Activated CD4-positive, alpha-beta T cell treated with anti-CD3 and anti-CD28 coated beads, Interleukin-2, amount 50 U/mL, for 24 hours (primary cell): ENCODE data around the gene BANP.
"Not testable (repeated sequence)": the region's sequence is repeated elsewhere in the genome, so short reads cannot be mapped to it uniquely, and the experiment has no call there.

ENCODE experiments used
- DNase-seq, 2 donors: peaks; one replicate each; pipeline ENCODE4 v3.0.0-alpha.2; 2020; ENCODE audit warnings: low read depth in 1 of 2, low spot score in 1 of 2

BANP gene

GRCh38 chr16:88045361-88045760 lies 94.1 kb downstream of the BANP start:
- not testable (repeated sequence) for DNase-seq

- DNase-seq: no peak
Observed at GRCh38 chr16:88045820-88046303, 94.6 kb downstream of the BANP start.

- DNase-seq: no peak
Observed at GRCh38 chr16:88047462-88047861, 96.2 kb downstream of the BANP start.

- no peak for DNase-seq
Observed at GRCh38 chr16:88048985-88049384, 97.8 kb downstream of the BANP start.

GRCh38 chr16:88049561-88050545 lies 98.6 kb downstream of the BANP start:
- DNase-seq: no peak

- no peak for DNase-seq
Observed at GRCh38 chr16:88050952-88051660, 99.9 kb downstream of the BANP start.

- no peak for DNase-seq
Observed at GRCh38 chr16:88052661-88053060, 101.4 kb downstream of the BANP start.

- not testable (repeated sequence) for DNase-seq
Observed at GRCh38 chr16:88053479-88053878, 102.2 kb downstream of the BANP start.

- no peak for DNase-seq
Observed at GRCh38 chr16:88055356-88055755, 104.1 kb downstream of the BANP start.

GRCh38 chr16:88056212-88056611 lies 105.0 kb downstream of the BANP start:
- no peak for DNase-seq

- no peak for DNase-seq
Observed at GRCh38 chr16:88057656-88058055, 106.4 kb downstream of the BANP start.

GRCh38 chr16:88058136-88058535 lies 106.9 kb downstream of the BANP start:
- DNase-seq: no peak

- DNase-seq: no peak
Observed at GRCh38 chr16:88058817-88059216, 107.6 kb downstream of the BANP start.

- DNase-seq: no peak
Observed at GRCh38 chr16:88059701-88060386, 108.6 kb downstream of the BANP start.

- DNase-seq: no peak
Observed at GRCh38 chr16:88060524-88061219, 109.4 kb downstream of the BANP start.

GRCh38 chr16:88061346-88062110 lies 110.3 kb downstream of the BANP start:
- DNase-seq: no peak

GRCh38 chr16:88062341-88063210 lies 111.3 kb downstream of the BANP start:
- DNase-seq: no peak

GRCh38 chr16:88063211-88063773 lies 112.1 kb downstream of the BANP start:
- DNase-seq: no peak
